Left kidney (tissue), 8 donors: ENCODE data around the gene NCBP2L. TPM values are rescaled to one million over a fixed set of nuclear protein-coding genes. Genes with fewer than 3 reads are reported as not detected.

Experiments
- DNase-seq: peaks from one replicate; pipeline ENCODE4 v3.0.0-alpha.2; 2013
- long read RNA-seq, 8 donors: transcript quantifications; one replicate each; lab custom pipeline, GENCODE V29; 2026
- polyA plus RNA-seq: library from polyadenylated mRNA; unstranded; fragments of 120-200 nt; gene quantifications from one replicate; pipeline ENCODE4 v1.2.1, GENCODE V29; 2013; ENCODE audit not compliant: insufficient read length

The NCBP2L gene
- not detected for polyA plus RNA-seq
- long read RNA-seq, donor 1: 0 reads
- long read RNA-seq, donor 2: 0 reads
- long read RNA-seq, donor 3: 0 reads
- long read RNA-seq, donor 4: 0 reads
- long read RNA-seq, donor 5: 0 reads
- long read RNA-seq, donor 6: 0 reads
- long read RNA-seq, donor 7: 0 reads
- long read RNA-seq, donor 8: 0 reads

DNA sequence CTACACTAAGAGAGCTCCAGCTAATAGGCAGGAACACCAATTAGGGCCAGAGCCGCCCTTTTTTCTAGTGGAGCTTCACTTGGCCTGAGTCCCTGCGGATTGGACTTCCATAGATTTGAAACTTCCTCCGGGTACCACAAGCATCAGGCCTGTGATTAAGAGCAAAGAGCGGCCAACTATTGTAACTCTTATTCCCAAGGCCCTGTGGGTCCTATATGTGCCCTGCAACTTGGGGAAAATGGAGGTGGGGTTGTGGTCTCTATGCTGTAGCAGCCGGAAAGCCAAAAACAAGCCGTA is at the start of gene NCBP2L:
Gene NCBP2L, plus strand, starts transcription at position 198 of the 297 bp plus-strand sequence. CDS start 16,488 bp downstream, outside the sequence.
- DNase-seq: no peak

GRCh38 chrX:107728371-107729099 is 49.0 kb upstream of the NCBP2L start:
- no peak for DNase-seq

DNA sequence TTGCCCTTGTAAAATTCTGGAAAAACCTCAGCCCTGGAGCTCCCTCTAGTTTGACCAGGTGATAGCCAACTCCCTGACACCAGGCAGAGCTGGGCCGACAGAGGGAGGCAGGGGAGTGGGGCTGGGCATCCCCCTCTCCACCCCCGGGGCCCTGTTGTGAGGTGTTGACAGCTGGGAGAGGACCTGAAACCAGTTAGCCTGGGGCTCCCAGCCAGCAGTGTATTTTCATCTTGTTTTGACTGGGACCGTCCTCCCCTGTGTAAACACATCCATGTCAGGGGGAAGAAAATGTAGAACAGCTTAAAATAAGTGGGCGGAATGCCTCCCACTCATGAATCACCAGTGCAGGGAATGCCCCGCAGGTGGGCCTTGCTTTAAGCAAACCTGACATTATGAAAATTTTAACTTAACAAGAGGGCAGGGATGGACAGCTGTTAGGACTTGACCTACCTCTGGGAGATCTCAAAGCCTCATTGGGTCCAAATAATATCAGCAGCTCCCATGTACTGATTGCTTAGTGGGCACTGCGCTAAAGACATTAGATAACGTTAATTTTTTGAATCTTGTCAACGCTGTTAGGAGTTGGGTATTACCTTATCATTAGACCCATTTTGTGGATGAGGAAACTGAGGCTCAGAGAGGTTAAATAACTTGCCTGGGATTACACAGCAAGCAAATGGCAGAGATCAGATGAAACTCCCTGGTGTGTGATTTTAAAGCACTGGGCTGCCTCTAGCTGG is 47.8 kb upstream of the NCBP2L start:
- no peak for DNase-seq

- no peak for DNase-seq
Observed at GRCh38 chrX:107730298-107730655, 47.3 kb upstream of the NCBP2L start.

DNA sequence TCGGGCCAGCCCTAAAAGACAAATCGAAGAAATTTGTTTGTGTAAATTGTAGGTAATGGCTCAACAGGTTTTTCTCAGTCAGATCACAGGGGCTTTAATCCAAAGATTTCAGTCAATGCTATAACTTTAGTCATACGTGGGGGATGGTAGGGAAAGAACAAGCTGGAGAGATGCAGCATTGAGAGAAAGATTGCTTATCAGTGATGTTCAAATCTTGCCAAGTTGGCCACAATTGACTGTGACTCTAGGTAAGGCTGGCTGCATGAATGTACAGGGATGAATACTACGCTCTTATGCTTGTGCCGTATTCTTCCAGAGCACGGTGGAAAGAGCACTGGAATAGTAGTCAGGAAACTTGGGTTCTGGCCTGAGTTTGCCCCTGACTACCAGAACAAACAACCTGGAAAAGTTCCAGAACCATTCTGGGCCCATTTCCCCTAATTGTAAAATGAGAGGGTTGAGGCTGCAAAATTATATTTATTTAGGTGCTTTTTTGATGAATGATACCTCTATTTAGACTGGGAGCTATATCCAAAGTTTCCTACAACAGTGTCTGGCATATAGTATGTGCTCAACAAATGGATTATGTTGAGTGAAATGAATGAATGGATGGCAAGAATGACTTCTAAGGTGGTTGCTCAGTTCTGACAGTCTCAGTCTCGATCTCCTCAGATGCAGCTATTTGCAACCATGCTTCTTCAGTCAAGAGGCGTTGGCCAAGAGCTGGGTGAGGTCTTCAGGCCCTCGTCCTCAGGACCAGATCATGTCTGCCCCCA is 46.4 kb upstream of the NCBP2L start:
- DNase-seq: no peak

DNA sequence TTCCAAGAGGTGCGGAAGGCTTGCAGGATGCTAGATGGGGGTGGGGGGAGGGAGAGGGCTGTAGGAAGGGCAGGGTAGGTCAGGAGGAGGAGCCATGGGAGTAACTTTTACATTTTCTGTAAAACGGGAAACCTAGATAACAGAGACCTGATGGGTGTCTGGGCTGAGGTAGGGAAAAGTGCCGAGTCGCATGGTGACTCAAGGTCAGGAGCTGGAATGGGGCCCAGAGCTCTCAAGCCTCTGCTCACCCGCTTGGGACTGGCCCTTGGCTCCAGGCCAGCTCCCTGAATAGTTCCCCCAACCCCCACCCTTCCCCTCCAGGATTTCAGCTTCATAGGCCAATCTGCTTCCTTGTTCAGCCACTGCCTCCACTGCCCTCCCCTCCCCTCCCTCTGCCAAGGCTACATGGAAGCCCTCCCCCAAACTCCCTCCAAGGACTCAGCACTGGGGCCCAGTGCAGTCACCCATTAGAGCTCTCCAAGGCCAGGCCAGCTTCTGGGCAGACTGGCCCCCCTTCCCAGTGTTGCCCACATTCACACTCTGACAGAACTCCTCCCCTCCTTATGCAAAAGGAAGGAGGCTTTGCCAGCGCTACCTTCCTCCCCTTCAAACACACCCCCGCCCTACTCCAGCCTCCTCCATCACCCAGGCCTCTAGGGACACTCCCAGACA is 45.6 kb upstream of the NCBP2L start:
- no peak for DNase-seq

DNA sequence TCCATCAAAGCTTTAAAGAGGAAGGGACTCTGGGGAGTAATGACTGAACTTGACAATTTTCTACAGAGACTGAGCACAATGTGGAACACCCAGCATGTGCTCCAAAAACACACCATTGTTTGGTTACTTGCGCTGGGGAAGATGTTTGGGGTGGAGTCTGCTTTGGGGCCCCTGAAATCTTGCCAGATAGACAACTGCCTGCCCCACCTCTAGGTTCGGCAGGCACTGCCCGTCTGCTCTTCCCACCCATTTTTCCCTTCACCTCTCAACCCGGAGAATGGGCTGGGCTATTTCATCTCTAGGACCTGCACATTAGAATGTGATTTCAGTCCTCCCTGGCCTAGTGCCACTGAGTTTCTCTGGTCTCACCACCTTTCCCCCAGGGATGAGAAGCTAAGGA is 43.8 kb upstream of the NCBP2L start:
- no peak for DNase-seq

- no peak for DNase-seq
Observed at GRCh38 chrX:107734646-107735045, 42.9 kb upstream of the NCBP2L start.

GRCh38 chrX:107736781-107737531 is 40.6 kb upstream of the NCBP2L start:
- no peak for DNase-seq

DNA sequence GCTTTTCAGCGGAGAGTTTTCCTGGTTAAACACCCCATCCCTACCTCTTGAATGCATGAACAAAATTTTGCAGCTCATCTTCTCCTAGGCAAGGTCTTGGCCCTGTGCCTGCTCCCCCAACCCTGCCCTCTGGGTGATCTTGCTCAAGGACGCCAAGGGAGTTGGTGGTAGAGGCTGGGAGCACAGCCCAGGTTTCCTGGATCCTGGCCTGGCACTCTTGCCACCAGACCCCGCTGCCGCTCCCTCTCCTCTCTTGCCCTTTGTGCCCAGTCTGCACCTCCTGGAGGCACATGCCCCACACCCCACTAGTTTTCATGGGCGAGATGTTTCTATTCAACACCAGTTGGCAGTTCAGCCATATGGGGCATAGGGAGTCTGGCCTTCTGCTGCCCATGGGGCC is 39.3 kb upstream of the NCBP2L start:
- DNase-seq: no peak

DNA sequence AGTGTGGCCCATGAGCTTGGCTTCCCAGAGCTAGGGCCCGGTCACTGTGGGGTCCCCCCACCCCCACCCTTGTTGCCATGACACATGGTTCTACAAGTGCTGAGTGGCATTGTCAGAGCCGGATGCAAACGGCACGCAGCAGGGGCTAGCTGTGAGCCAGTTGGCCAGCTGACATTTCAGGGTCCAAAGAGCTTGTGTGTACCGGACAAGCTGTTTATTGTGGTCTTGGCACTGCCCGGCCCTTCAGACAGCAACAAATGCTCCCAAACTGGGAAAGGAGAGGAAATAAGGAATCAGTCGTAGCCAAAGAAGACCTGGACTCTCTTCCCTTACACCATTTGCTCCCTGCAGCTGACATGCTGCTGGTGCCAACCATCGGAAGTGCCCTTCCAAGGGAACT is 38.8 kb upstream of the NCBP2L start:
- no peak for DNase-seq

DNA sequence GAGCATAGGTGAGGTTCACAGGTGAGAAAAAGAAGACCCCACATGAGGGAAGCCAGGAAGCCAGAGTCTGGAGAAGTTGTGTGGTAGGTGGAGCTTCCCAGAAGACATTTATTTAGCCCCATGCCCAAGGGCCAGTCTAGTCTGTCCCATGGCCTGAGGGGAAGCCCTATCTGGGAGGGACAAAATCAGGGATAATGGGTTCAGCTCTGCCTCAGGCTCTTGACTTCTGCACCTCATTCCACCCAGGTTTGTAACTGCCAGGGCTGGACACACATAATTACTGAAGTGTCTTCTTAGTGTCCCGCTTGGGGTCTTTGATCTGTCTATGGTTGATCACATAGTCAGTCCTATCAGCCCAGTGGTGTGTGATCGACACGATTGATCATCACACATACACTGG is 38.0 kb upstream of the NCBP2L start:
- no peak for DNase-seq

GRCh38 chrX:107741404-107741790 is 36.1 kb upstream of the NCBP2L start:
- no peak for DNase-seq

- DNase-seq: no peak
Observed at GRCh38 chrX:107742700-107743191, 34.8 kb upstream of the NCBP2L start.

- no peak for DNase-seq
Observed at GRCh38 chrX:107743995-107744394, 33.5 kb upstream of the NCBP2L start.

GRCh38 chrX:107744868-107745267 is 32.7 kb upstream of the NCBP2L start:
- DNase-seq: no peak

DNA sequence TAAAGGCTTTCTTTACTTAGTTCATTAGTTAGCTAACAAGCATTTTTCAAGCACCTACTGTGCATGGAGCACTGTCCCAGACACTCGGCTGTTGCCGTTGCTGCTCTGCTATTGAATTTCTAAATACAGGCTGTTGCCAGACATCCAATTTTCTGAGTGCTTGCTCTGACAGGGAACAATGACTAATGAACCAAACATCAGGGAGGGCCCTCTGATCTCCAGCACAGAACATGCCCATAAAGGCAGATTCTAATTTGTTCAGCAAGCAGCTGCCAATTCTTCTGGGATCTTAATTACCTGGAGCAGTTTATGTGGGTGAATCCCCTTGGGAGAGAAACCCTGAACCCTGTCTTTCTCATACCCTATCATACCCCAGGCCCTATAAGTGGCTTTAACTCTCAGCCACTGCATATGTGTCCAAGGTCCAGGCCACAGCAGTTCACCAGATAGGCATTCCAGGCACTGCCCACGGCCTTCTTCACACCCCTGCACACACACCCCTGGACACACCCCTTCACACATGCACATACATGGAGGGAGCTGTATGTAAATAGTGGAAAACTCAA is 29.9 kb upstream of the NCBP2L start:
- DNase-seq: no peak

DNA sequence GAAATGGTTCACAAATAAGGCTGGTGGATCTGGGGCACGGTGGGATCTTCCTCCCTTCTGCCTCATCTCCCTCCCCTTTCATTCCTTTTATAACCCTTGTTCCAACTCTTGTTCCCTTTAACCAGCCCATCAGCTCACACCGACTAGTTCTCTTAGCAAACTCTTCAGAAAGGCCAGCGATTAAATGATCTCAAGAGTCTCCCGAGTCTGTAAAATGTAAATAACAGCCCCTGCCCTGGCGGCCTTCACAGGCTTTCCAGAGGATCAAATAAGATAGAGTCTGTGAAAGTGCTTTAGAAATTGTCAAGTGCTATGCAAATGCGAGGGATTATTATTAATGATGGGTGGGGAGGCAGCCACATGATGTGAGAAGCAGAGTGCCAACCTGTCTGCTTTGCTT is 29.0 kb upstream of the NCBP2L start:
- DNase-seq: no peak

- no peak for DNase-seq
Observed at GRCh38 chrX:107750263-107750662, 27.3 kb upstream of the NCBP2L start.

- DNase-seq: no peak
Observed at GRCh38 chrX:107750861-107751445, 26.6 kb upstream of the NCBP2L start.

- no peak for DNase-seq
Observed at GRCh38 chrX:107752043-107752442, 25.5 kb upstream of the NCBP2L start.
